NOMO-1 (cell line): ENCODE data around the gene PDGFRB.
A peak's percentile ranks its signal among the peaks of the same experiment; 100 is the strongest.

Experiments used
- DNase-seq, 2 experiments: peaks; one replicate each; lab custom pipeline; 2025; ENCODE audit not compliant: unreplicated experiment in 2 of 2; lab: John Stamatoyannopoulos, UW

The PDGFRB gene

GRCh38 chr5:150155258-150156026, at the start of gene PDGFRB:
PDGFRB (minus strand) TSS chr5:150155845; CDS start chr5:150137047, 18,798 bp downstream.
- DNase-seq: no peak

DNA sequence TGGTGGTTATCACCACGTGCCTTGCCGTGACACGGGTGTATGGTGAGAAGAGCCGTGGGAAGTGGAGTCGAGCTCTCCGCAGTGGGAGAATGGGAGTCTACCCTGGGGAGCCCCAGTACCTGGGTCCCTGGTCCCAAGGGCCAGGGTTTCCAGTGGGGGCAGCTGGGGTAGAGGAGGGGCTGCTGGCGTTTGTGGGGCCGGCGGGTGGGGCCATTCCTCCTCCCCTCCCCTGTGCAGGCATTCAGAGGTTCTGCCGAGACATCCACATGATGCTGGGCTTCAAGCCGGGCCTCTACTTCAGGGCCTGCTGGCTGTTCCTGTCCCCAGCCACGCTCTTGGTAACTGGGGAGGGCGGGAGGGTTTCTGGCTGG, 48.9 kb upstream of the PDGFRB start:
- no peak for DNase-seq

GRCh38 chr5:150203832-150204589, 48.4 kb upstream of the PDGFRB start:
- DNase-seq: no peak

GRCh38 chr5:150202501-150202900, 46.9 kb upstream of the PDGFRB start:
- DNase-seq: no peak

DNA sequence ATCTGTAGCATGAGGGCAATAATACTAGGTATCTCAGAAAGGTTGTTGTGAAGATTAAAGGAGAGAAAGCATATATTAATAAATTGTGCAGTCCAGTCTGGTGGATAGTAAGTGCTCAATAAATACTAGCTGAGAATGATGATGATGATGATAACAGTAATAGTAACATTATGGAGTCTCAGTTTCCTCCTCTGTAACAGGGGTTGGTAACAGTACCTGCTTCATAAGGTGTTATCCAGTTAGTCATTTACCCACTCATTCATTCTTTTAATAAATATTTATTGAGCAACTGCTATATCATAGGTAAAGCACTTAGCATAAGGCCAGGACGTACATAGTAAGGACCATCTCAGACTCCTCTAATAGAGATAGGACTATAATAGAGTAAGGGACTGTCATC, 41.8 kb upstream of the PDGFRB start:
- no peak for DNase-seq

- no peak for DNase-seq
Measured at GRCh38 chr5:150196986-150197385, 41.3 kb upstream of the PDGFRB start.

DNA sequence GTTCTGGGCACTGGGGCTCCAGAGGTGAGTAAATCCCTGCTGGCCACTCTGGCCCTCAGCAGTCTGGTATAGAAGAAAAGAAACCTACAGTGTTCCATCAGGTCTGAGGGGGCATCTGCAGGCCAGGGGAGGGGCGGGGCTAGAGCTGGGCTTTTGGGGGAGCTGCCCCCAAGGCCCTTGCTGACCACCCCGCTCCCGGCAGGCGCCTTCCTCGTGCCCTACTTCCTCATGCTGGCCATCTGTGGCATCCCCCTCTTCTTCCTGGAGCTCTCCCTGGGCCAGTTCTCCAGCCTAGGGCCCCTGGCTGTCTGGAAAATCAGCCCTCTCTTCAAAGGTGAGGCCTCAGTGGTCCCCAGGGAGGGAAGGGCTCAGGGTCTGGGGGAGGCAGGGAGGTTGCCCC, 40.9 kb upstream of the PDGFRB start:
- DNase-seq: no peak

DNA sequence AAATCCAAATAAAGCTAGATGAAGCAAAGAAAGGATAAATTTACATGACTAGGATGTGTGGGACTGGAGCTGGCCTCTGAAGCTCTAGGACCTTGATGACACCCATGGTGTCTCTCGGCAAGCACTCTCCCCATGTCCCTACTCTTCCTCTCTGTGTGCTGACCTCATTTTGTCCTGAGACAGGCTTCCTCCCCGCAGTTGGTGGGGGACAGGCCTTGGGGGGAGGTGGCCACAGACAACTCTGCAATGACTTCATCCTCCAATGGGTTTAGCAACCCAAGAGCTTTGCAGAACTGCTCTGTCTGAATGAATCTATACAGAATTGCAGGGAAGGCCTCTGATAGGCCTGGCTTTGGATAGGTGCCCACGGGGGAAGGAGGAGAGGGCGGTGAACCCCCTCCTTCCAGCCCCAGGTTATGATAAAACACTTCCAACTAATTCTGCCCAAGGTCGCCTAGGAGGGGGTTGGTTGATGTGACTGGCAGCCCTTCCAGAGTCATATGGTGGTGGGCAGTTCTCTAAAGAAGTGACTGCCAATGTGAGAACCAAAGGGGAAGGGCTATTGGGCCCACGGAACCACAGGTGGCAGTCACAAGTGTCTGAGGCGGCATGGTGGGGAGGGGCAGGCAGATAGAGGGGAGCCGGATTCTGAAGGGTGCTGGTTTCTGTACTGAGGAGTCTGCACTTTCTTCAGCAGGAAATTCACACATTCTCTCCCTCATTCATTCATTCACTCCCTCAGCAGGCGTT, 40.3 kb upstream of the PDGFRB start:
- no peak for DNase-seq

- DNase-seq: no peak
Measured at GRCh38 chr5:150192462-150192861, 36.8 kb upstream of the PDGFRB start.

DNA sequence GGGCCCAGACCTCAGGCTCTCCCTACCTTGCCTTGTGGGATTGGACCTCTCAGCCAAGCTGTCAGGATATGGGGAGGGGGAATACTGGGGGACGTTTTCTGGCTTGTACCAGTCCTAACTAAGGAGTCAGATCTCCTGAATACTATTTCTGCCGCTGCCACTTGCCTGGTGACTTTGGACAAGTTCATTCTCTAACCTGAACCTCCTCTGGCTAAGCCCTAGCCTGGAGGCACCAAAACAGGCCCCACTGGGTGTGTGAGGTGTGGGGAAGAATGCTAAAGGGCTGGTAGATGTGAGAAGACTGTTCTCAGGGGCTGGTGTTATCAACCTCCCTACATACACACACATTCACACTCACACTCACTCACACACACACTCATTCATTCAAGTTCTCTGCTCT, 35.3 kb upstream of the PDGFRB start:
- DNase-seq: no peak

DNA sequence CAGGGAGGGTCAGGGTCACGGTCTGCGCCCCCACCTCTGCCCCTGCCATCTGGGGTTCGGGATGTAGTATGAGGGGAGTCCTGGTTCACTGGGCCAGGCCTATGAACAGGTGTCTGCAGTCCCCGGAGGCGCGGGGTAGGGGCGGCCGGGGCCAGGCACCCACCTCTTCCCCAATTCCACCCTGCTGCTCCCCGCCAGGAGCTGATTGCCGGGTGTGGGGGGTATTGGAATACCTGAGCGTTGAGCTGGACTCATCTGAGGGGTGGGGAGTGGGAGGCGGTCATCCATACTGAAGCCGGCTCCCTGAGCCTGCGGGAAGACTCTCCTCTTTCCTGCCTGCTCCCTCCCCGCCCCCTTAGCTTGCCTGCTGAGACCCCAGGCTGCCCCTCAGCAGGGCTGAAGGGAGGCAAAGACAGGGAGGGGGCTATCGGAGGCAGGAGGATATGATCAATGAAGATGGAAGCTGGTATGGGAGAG, 34.9 kb upstream of the PDGFRB start:
- no peak for DNase-seq

DNA sequence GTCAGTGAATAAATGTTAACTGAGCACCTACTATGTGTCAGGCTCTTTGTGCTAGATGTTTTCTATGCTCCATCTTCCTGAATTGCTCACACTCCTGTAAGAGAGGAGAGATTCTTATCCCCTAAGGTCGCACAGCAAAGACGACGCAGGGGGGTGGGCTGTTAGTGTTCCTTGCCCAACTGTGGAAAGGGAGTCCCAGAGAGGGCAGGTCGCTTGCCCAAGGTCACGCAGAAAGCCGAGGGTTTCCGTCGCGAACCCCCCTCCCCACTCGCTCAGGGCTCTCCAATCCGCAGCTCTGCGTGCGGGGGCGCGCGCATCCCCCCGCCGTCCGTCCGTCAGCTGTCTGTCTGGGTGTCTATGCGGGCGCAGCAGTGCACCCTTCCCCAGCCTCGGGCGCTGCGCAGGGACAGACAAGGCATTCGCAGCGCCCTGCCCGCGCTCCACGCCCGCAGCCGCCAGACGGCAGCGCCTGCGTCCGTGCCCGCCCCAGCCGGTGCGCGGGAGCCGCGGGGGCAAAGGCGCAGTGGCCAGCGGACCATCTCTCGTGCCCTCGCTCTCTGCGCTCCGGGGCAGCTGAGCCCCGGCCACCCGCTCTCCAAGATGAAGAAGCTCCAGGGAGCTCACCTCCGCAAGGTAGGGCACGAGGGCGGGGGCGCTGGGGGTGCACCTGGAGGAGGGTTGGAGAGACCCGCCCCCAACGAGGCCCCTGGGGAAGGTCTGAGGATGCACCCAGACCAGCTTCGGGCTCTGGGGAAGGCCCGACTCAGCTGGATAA, 34.3 kb upstream of the PDGFRB start, which contains the start of gene SLC6A7:
TSS of gene SLC6A7 (plus strand) at position 335 of the 775 bp plus-strand sequence. CDS start at position 601, 266 bp downstream.
- no peak for DNase-seq

GRCh38 chr5:150189326-150189725, 33.7 kb upstream of the PDGFRB start:
- no peak for DNase-seq

- no peak for DNase-seq
Measured at GRCh38 chr5:150188146-150188842, 32.6 kb upstream of the PDGFRB start.

DNA sequence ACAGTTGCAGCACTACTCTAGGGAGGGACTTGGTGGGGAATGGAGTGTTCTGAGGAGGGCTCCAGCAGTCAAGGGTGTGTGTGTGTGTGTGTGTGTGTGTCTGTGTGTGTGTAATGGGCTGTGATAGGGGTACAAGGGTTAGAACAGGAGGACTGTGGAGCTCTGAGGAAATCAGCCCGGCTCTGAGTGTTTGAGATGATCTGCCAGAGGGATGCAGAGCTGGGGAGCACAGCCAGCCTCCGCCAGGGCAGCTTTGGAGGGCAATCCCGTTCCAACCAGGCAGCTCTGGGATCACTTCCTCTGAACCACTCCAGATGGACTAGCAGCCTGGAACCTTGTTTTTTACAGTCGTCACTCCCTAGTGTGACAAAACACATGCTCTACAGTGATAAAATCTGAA, 31.3 kb upstream of the PDGFRB start:
- DNase-seq: no peak

- DNase-seq: no peak
Measured at GRCh38 chr5:150186137-150186536, 30.5 kb upstream of the PDGFRB start.

DNA sequence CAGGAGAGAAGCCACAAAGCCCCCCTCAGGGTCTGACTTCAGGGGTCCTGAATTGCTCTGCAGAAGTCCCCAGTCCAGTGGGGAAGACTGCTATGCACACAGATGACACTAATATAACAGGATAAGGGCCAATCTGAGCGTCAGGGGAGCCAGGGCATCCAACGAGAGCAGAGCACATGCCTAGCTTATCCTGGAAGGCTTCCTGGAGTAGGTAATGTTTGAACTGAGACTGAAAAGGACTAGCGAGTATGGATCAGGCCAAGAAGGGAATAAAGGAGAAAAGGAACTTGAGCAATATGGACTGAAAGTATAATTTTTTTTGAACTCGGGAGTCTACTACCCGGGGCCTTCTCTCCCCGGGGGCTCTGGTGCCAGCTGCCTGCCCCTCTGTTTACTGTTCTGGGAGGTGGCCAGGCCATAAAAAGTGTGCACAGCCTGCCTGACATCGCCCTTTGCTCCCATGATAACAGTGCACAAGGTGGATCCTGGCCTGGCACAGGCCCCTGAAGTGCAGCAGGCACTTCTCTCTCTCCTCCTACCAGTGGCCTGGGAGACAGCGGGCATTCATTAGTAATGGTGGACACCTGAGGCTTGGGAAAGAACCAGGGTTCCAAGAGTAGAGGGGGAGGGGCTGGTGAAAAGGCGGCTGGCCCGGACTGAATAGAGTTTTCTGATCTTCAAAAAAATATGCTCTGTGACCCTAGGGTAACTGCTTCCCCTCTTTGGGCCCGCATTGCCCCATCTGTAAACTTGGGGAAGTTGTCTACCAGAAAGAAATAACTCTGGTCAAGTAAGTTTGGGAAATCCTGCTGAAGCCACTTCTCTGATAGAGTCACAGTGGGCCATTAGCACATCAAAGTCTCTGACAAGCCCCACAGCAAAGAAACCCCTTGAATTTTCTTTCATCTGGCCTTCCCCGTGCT, 29.6 kb upstream of the PDGFRB start:
- DNase-seq: peak; percentile 70 to 86

GRCh38 chr5:150184006-150184405, 28.4 kb upstream of the PDGFRB start:
- no peak for DNase-seq

DNA sequence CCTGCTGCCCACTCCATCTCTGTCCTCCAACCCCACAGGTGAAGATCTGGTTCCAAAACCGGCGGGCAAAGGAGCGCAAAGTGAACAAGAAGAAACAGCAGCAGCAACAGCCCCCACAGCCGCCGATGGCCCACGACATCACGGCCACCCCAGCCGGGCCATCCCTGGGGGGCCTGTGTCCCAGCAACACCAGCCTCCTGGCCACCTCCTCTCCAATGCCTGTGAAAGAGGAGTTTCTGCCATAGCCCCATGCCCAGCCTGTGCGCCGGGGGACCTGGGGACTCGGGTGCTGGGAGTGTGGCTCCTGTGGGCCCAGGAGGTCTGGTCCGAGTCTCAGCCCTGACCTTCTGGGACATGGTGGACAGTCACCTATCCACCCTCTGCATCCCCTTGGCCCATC, 27.8 kb upstream of the PDGFRB start:
- DNase-seq: no peak
